ENCODE results near the gene GAB2.
"Not testable (repeated sequence)": the region's sequence is repeated elsewhere in the genome, so short reads cannot be mapped to it uniquely, and the experiment has no call there.

The GAB2 gene

DNA sequence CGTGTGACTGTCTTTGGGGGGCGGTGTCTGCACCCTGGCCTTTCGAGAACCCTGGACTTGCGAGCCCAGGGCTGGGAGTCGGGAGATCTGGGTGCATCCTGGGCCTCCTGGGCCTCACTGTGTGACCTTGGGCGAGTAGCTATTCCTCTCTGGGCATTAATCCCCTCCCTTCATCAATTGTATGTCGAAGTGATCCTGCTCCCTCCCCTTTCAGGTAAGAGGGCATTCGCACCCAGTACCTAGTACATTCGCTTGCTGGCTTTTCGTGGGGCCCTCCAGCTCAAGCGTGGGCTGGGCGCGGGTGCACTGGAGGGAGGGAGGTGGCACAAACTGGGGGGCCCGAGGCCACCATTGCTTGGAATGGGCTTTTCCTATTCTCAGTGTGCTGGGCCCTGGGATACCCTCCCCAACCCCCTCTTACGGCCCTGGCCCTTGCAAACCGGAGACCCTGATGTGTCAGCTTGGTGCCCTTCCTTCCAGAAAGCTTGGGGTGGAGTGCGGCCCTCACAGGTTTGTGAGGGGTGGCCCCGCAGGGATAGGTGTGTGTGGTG is 228.4 kb downstream of the GAB2 start:
- DNase-seq: no peak
- in situ Hi-C loops (cut with MboI; ENCODE audit: low pct_unique_long_range_greater_than_20kb, low sequenced_read_pairs): no loop called here

- DNase-seq: peak; percentile 95
- in situ Hi-C loops (cut with MboI; ENCODE audit: low pct_unique_long_range_greater_than_20kb, low sequenced_read_pairs): no loop called here
Observed at GRCh38 chr11:78188286-78189173, 229.1 kb downstream of the GAB2 start, which contains the start of the genes KCTD21 and USP35. TSS of gene KCTD21 (minus strand) at chr11:78188626. CDS start at chr11:78174554, 14,072 bp downstream. TSS of gene USP35 (plus strand) at chr11:78188919. CDS start at chr11:78196246, 7,327 bp downstream.

GRCh38 chr11:78187366-78188285 is 230.0 kb downstream of the GAB2 start:
- in situ Hi-C loops (cut with MboI; ENCODE audit: low pct_unique_long_range_greater_than_20kb, low sequenced_read_pairs): no loop called here
- peak; percentile 92 for DNase-seq

GRCh38 chr11:78181185-78181584 is 236.4 kb downstream of the GAB2 start:
- in situ Hi-C loops (cut with MboI; ENCODE audit: low pct_unique_long_range_greater_than_20kb, low sequenced_read_pairs): no loop called here
- DNase-seq: no peak

DNA sequence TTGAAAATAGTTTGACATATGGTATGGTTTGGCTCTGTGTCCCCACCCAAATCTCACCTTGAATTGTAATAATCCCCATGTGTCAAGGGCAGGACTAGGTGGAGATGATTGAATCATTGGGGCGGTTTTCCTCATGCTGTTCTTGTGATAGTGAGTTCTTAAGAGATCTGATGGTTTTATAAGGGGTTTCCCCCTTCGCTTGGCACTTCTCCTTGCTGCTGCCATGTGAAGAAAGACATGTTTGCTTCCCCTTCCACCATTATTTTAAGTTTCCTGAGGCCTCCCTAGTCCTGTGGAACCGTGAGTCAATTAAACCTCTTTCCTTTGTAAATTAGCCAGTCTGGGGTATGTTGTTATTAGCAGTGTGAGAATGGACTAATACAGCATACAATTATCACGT is 236.9 kb downstream of the GAB2 start:
- no peak for DNase-seq
- in situ Hi-C loops (cut with MboI; ENCODE audit: low pct_unique_long_range_greater_than_20kb, low sequenced_read_pairs): no loop called here

GRCh38 chr11:78179459-78180071 is 238.1 kb downstream of the GAB2 start:
- no peak for DNase-seq

GRCh38 chr11:78177216-78177615 is 240.4 kb downstream of the GAB2 start:
- in situ Hi-C loops (cut with MboI; ENCODE audit: low pct_unique_long_range_greater_than_20kb, low sequenced_read_pairs): no loop called here
- DNase-seq: no peak

More at GRCh38 chr11:78179459-78180071, 238.1 kb downstream of the GAB2 start:
- in situ Hi-C loops (cut with MboI; ENCODE audit: low pct_unique_long_range_greater_than_20kb, low sequenced_read_pairs): no loop called here

DNA sequence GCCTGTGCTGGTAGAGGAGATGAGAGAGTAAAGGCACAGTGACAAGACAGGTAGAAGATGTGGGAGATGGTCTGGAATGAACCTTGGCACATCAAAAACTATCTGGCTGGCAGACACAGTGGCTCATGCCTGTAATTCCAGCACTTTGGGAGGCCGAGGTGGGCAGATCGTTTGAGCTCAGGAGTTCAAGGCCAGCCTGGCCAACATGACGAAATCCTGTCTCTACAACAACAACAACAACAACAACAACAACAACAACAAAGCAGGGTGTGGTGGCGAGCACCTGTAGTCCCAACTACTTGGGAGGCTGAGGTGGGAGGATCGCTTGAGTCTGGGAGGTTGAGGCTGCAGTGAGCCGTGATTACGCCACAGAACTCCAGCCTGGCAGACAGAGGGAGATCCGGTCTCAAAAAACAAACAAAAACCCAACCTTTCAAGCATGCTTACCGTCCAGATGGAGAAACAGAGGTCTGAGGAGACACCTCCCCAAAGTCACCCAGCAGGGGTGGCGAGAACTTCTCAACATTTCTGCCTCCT is 240.9 kb downstream of the GAB2 start:
- in situ Hi-C loops (cut with MboI; ENCODE audit: low pct_unique_long_range_greater_than_20kb, low sequenced_read_pairs): no loop called here
- no peak for DNase-seq

GRCh38 chr11:78175862-78176261 is 241.8 kb downstream of the GAB2 start:
- DNase-seq; in situ Hi-C loops (cut with MboI; ENCODE audit: low pct_unique_long_range_greater_than_20kb, low sequenced_read_pairs): not testable (repeated sequence)

- in situ Hi-C loops (cut with MboI; ENCODE audit: low pct_unique_long_range_greater_than_20kb, low sequenced_read_pairs): no loop called here
Observed at GRCh38 chr11:78171951-78172350, 245.7 kb downstream of the GAB2 start.

DNA sequence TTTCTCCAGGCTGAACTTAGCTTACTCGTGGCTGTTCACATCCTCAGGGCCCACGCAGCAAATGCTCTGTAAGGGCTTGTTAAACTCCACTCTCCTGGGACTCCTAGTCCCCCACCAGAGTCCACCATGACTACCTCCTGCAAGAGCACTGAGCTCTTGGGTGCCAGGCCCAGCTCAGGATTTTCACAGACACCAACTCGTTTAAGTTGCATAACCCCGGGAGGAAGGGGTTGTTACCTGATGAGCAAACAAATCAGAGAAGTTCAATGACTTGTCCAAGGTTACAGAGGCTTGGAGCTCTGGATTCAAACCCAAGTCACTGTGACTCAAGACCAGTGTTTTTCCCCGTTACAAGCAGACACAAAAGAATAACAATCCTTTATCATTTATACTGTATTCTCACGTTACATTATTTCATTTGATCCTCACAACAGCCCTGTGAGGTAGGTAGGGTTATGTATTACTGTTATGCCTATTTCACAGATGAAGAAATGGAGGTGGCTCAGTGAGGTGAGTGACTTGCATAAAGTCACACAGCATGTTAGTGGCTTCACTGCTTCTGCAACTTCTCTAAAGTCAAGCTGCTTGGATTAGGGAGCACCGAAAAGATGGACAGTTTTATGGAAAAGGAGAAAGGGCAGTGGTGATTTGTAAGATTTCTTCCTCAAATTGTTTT is 246.6 kb downstream of the GAB2 start:
- in situ Hi-C loops (cut with MboI; ENCODE audit: low pct_unique_long_range_greater_than_20kb, low sequenced_read_pairs): no loop called here
- DNase-seq: no peak

More at GRCh38 chr11:78171951-78172350, 245.7 kb downstream of the GAB2 start:
- no peak for DNase-seq

DNA sequence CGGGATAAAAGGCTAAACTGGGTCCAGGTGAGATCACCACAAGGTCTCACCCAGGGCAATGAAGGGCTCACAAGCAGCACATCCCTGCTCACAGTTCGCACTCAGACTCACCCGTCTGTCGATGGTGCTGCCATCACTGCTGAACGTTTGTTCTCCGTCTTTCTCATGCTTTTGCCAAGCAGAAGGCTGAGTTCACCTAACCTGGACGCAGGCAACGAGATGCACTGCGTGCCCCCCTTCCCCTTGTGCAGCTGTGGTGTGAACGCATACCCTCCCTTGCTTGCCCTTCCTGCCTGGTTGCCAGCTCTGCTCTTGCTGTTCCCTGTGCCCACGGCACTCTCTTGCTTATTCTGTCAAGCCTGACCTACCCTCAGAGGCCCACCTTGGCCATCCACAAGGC is 247.2 kb downstream of the GAB2 start:
- DNase-seq: no peak
- in situ Hi-C loops (cut with MboI; ENCODE audit: low pct_unique_long_range_greater_than_20kb, low sequenced_read_pairs): no loop called here

DNA sequence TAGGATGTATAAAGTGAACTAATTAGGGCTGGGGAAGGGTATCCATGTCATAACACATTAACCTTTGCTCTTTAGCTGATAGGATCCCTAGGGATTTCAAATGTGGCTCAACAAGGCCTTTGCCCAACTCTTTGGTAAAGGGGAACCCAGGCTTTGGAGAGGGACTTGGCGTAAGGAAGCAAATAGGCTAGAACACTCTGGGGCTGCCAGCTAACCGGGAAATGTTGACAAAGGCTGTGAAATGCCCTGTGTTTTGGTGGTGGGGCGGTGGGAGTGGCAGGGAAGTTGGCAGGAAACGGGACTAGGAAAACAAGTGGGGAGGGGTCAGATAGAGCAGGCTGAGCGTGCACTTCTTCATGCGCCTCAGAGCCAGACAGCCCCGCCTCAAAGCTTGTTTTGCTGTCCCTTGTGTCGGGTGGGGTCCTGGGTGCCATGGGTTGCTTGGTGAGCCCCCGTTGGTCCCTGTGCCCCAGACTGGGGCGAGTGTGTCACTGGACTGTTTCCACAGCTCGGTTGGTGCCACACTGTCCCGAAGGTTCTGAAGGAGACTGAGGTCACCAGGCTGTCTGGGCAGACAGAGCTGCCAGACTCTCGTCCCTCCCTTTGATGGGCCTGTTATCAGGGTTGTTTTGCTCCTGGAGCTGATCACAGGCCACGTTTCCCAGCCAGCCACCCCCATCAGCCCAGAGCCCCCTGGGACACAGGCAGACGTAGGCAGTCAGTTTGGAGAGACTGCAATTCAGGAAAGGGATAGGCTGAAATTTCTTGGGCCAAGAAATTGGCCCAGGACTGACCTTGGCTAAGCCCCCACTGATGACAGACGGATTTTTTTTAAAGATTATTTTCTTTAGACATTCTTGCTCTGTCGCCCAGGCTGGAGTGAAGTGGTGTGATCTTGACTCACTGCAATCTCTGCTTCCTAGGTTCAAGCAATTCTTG is 248.8 kb downstream of the GAB2 start:
- DNase-seq: no peak
- in situ Hi-C loops (cut with MboI; ENCODE audit: low pct_unique_long_range_greater_than_20kb, low sequenced_read_pairs): no loop called here

DNA sequence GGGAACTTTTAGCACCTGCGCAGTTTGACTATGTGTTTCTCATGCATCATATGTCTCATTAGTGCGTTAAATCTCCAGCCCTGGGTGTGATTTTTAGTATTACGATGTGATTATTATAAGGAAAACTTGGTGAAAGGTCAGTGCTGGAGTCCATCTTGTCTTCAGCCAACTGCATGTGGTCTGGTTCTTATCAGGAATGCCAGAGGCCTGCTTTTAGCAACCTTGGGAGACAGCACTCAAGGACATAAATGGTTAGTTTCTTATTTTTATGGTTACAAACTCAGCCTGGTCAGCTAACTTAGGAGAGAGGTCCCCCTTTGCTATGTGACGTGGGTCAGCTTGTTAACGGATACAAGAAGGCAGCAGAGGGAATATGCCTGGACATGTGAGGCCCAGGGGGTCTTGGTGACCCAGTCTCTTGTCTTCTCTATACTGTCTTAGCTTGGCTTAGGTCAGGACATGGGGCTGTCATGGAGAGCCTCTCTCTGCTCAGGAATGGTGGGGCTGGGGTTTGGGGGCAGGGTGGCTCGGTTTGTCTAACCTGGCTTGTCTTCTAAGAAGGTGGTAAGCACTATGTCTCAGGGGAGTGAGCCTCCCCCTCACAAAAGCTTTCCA is 250.7 kb downstream of the GAB2 start:
- in situ Hi-C loops (cut with MboI; ENCODE audit: low pct_unique_long_range_greater_than_20kb, low sequenced_read_pairs): no loop called here
- DNase-seq: no peak

Data from KBM-7 (cell line).